ENCODE measurements around the gene CHCHD4. TPM values are rescaled to one million over a fixed set of nuclear protein-coding genes. Genes with fewer than 3 reads are reported as not detected.
A peak's percentile ranks its signal among the peaks of the same experiment; 100 is the strongest.

Gene CHCHD4
- 7.1 to 7.3 TPM (median 7.3 TPM) in 3 replicates for total RNA-seq

DNA sequence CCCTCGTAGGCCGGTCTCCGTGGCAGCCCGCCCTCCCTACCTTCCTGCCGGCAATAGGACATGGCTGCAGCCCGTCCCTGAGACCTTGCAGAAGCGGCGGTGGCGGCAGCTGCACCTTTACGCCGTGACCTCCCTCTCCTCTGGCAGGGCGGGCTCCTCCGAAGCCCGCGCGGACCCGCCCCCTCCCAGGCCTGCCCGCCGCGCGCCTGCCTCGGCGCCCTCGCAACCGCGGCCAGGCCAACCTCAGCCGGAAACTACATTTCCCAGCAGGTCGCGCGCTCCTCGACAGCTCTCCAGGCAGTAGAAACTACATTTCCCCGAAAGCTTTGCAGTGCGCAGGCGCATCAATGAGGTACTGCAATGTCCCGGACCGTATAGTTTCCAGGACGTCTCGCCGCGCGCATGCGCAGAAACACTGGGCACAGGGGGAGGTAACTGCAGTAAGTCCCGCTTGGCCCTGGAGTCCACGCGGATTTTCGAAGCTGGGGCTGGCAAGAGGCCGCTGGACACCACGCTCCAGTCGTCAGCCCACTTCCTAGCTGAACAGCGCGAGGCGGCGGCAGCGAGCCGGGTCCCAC lies at the start of gene CHCHD4, which contains the start of gene TMEM43:
Gene CHCHD4, minus strand, starts transcription at position 256 of the 578 bp plus-strand sequence. Its CDS starts 194 bp downstream, at position 62.
Gene TMEM43, plus strand, starts transcription at position 438 of the 578 bp plus-strand sequence. CDS start 142 bp downstream, outside the sequence.
- Mint-ChIP-seq H3K36me3 (peaks cover 24% of the 10 kb centered on the region), H3K4me1 (peaks cover 45% of the 10 kb centered on the region), H3K9me3 (no peaks in the 10 kb centered on the region), H3K27ac (peak within 1 kb of the TSS; percentile 100), H3K27me3 (ENCODE audit: low read depth) (no peaks in the 10 kb centered on the region), H3K4me3 (peak within 1 kb of the TSS; percentile 100)
- TF ChIP-seq, protein P1, sequence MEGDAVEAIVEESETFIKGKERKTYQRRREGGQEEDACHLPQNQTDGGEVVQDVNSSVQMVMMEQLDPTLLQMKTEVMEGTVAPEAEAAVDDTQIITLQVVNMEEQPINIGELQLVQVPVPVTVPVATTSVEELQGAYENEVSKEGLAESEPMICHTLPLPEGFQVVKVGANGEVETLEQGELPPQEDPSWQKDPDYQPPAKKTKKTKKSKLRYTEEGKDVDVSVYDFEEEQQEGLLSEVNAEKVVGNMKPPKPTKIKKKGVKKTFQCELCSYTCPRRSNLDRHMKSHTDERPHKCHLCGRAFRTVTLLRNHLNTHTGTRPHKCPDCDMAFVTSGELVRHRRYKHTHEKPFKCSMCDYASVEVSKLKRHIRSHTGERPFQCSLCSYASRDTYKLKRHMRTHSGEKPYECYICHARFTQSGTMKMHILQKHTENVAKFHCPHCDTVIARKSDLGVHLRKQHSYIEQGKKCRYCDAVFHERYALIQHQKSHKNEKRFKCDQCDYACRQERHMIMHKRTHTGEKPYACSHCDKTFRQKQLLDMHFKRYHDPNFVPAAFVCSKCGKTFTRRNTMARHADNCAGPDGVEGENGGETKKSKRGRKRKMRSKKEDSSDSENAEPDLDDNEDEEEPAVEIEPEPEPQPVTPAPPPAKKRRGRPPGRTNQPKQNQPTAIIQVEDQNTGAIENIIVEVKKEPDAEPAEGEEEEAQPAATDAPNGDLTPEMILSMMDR (IDR thresholded peaks at IDR 0.05; ENCODE audit: unreplicated experiment), result peak; percentile 24
- peak; percentile 97 for DNase-seq (ENCODE audit: low spot score in 2 of 2, unreplicated experiment in 2 of 2)

DNA sequence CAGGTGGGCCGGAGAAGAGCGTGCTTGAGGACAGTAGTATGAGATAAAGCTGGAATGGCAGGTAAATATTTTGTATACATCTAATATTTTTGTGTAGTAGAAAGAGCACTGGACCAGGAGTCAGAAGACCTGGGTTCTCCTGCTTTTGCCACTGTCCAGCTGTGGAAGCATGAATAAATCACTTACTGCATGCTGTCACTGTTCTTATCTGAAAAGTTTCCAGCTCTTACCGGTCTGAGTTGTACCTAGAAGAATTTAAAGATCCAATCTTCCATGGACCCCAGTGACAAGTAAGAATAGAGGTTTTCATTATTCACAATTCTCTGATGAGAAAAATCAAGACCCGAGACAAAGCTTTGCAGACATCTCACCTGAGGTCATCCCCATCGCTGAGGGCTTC lies 47.8 kb upstream of the CHCHD4 start:
- Mint-ChIP-seq H3K27ac (no peak overlapping the region), H3K27me3 (ENCODE audit: low read depth) (no peaks in the 10 kb centered on the region), H3K4me1 (peaks cover 24% of the 10 kb centered on the region), H3K4me3 (no peak overlapping the region), H3K36me3 (peaks cover 39% of the 10 kb centered on the region), H3K9me3 (no peaks in the 10 kb centered on the region)
- TF ChIP-seq, protein P1 (IDR thresholded peaks at IDR 0.05; ENCODE audit: unreplicated experiment), result no peak
- no peak for DNase-seq (ENCODE audit: low spot score in 2 of 2, unreplicated experiment in 2 of 2)

DNA sequence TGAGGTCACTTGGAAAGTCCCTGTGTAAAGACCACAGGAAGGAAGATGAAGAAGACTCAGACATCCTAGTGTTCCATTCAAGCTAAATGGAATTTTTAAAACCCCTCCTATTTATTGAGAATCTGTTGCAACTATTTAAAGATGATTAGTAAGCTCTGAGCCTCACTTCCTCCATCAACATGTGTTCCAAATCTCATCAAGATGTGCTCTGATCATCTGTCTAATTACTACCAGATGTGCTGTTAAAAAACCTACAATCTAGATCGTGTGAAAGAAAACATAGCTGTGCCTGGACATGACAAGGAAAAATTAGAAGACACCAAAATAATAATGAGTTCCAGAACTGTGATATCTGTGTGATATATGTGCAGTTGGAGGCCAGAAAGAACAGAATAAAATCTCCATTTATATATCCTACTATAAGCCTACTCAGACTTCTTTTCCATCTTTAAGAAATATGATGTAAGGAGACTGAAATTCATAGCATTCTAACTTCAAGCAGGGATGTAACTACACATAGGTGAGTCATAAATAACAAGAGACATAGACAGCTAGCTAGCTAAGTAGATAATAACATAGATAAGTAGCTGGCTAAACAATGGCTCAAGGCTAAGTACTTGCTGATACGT lies 46.0 kb upstream of the CHCHD4 start:
- TF ChIP-seq, protein P1 (IDR thresholded peaks at IDR 0.05; ENCODE audit: unreplicated experiment), result no peak
- no peak for DNase-seq (ENCODE audit: low spot score in 2 of 2, unreplicated experiment in 2 of 2)
- no peaks in the 10 kb centered on the region for H3K27me3 Mint-ChIP-seq (ENCODE audit: low read depth)
- H3K4me3 Mint-ChIP-seq, result no peak overlapping the region
- peaks cover 12% of the 10 kb centered on the region for H3K4me1 Mint-ChIP-seq
- H3K27ac Mint-ChIP-seq, result no peak overlapping the region
- no peaks in the 10 kb centered on the region for H3K9me3 Mint-ChIP-seq
- peaks cover 54% of the 10 kb centered on the region for H3K36me3 Mint-ChIP-seq

DNA sequence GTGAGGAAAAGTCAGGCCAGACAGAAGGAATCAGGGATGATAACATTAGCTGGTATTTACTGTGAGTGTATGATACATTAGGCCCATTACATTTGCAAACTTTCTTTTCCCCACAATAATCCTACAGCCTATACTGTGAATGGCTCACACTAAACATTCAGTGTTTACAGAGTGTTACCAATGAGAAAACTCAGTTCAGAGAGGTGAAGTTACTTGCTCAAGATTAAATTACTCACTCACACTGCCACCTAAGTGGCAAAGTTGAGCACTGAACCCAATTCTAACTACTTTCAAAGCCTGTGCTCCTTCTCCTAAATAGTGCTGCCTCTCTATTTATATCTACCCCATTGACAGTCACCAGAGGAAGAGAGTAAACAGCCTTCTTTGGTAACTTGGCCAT lies 45.2 kb upstream of the CHCHD4 start:
- TF ChIP-seq, protein P1 (IDR thresholded peaks at IDR 0.05; ENCODE audit: unreplicated experiment), result no peak
- Mint-ChIP-seq H3K36me3 (peaks cover 61% of the 10 kb centered on the region), H3K9me3 (no peaks in the 10 kb centered on the region), H3K4me3 (no peak overlapping the region), H3K4me1 (peaks cover 8% of the 10 kb centered on the region), H3K27ac (no peak overlapping the region), H3K27me3 (ENCODE audit: low read depth) (no peaks in the 10 kb centered on the region)
- DNase-seq (ENCODE audit: low spot score in 2 of 2, unreplicated experiment in 2 of 2), result no peak

DNA sequence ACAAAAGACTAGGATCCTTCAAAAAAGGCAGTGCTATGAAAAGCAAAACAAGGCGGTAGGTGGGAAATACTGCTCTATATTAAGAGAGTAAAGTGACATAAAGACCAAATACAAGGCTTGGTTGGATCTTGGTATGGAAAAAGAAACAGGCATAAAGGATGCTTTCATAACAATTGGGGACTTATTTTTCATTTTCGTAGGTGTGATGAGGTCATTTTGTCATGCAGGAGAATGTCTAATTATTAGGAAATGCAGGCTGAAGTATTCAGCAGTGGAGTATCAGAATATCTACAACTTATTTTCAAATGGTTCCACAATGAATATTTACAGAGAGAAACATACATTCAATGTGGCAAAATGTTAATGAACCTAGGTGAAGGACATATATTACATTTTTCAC lies 44.8 kb upstream of the CHCHD4 start:
- no peak for DNase-seq (ENCODE audit: low spot score in 2 of 2, unreplicated experiment in 2 of 2)
- Mint-ChIP-seq H3K4me1 (peaks cover 6% of the 10 kb centered on the region), H3K27ac (no peak overlapping the region), H3K27me3 (ENCODE audit: low read depth) (no peaks in the 10 kb centered on the region), H3K9me3 (no peaks in the 10 kb centered on the region), H3K4me3 (no peak overlapping the region), H3K36me3 (peaks cover 66% of the 10 kb centered on the region)
- TF ChIP-seq, protein P1 (IDR thresholded peaks at IDR 0.05; ENCODE audit: unreplicated experiment), result no peak
